K562 (cell line): ENCODE measurements around the gene SSR2. TPM values are rescaled to one million over a fixed set of nuclear protein-coding genes. Genes with fewer than 3 reads are reported as not detected.

Experiments used
- ARHGAP35 ChIP-seq: fragments of 450-650 bp; IDR thresholded peaks from 2 replicates; pipeline ENCODE4 v1.6.1; 2018; ENCODE audit not compliant: partially characterized antibody
- ARID3B ChIP-seq: fragments of 250-450 bp; sonication (Bioruptor Pico); IDR thresholded peaks from 2 replicates; pipeline ENCODE4 v1.4.0; 2020; ENCODE audit warnings: borderline replicate concordance
- CREB1 ChIP-seq, 2 experiments: sonication (generic) in 1 of 2; formaldehyde crosslinking in 1 of 2; IDR thresholded peaks; 2 replicates each; pipeline versions ENCODE4 v1.6.1 to v1.8.0; 2012 to 2022; ENCODE audit warnings: inconsistent platforms in 1 of 2, mild to moderate bottlenecking in 1 of 2, missing genetic modification reagents in 1 of 2, moderate library complexity in 1 of 2
- HNRNPH1 ChIP-seq: fragments of 200-400 bp; formaldehyde crosslinking; optimal IDR thresholded peaks from 2 replicates; pipeline ENCODE3; 2017; ENCODE audit warnings: low read depth, mild to moderate bottlenecking, low read length, moderate library complexity
- HSF4 ChIP-seq: fragments of 250-450 bp; sonication (Bioruptor Pico); IDR thresholded peaks from 2 replicates; pipeline ENCODE4 v2.1.2; 2022; ENCODE audit warnings: mild to moderate bottlenecking, moderate library complexity, borderline replicate concordance
- LARP7 ChIP-seq: fragments of 450-650 bp; IDR thresholded peaks from 2 replicates; pipeline ENCODE4 v1.6.1; 2016
- MECOM ChIP-seq: fragments of 250-450 bp; sonication (Bioruptor Pico); IDR thresholded peaks from 2 replicates; pipeline ENCODE4 v1.8.0; 2022; ENCODE audit warnings: inconsistent platforms
- PHF21A ChIP-seq: fragments of 450-650 bp; IDR thresholded peaks from 2 replicates; pipeline ENCODE4 v1.6.1; 2017; ENCODE audit warnings: low read depth, borderline replicate concordance
- POU5F1 ChIP-seq: fragments of 150-350 bp; IDR thresholded peaks from 2 replicates; pipeline ENCODE4 v1.6.1; 2014; ENCODE audit warnings: borderline replicate concordance, low read length, low read depth, mild to moderate bottlenecking; ENCODE audit not compliant: partially characterized antibody
- RERE ChIP-seq: sonication (generic); formaldehyde crosslinking; IDR thresholded peaks from 2 replicates; pipeline ENCODE4 v1.8.0; 2023; ENCODE audit warnings: missing genetic modification reagents, mild to moderate bottlenecking, borderline replicate concordance
- SAFB2 ChIP-seq: fragments of 200-400 bp; formaldehyde crosslinking; IDR thresholded peaks from 2 replicates; pipeline ENCODE4 v1.6.1; 2018; ENCODE audit warnings: borderline replicate concordance, low read length, low read depth, moderate library complexity; ENCODE audit not compliant: severe bottlenecking
- TRIM28 ChIP-seq: fragments of 450-650 bp; IDR thresholded peaks from 2 replicates; pipeline ENCODE4 v1.6.1; 2017
- ZEB2 ChIP-seq: fragments of 450-650 bp; IDR thresholded peaks from 2 replicates; pipeline ENCODE4 v1.6.1; 2016
- ZNF175 ChIP-seq: fragments of 200-800 bp; sonication (Bioruptor generic); IDR thresholded peaks from 2 replicates; pipeline ENCODE4 v1.6.1; 2016; ENCODE audit warnings: low read depth, mild to moderate bottlenecking, missing genetic modification characterization, missing compliant biosample characterization
- ZNF696 ChIP-seq: fragments of 250-450 bp; sonication (Bioruptor Pico); conservative IDR thresholded peaks from 2 replicates; pipeline ENCODE4 v1.4.0; 2020; ENCODE audit warnings: mild to moderate bottlenecking, moderate library complexity
- polyA plus RNA-seq, 8 experiments: library from polyadenylated mRNA; depleted of rRNA in 4 of 8; stranded (reverse) in 5 of 8; unstranded in 3 of 8; fragments of >200 nt; fragmentation: Nextera tagmentation in 2 of 8; fragmentation: Illumina TruSeq in 1 of 8; extraction: Ambion mirVana in 2 of 8; extraction: Trizol in 1 of 8; gene quantifications; 2 replicates each; pipeline versions ENCODE4 v1.2.1 to v1.2.3, GENCODE V29; 2011 to 2014; ENCODE audit warnings: inconsistent platforms in 1 of 8, missing spikeins in 1 of 8
- total RNA-seq, 7 experiments: library from RNA; depleted of rRNA in 6 of 7; stranded (reverse); fragments of >200 nt in 6 of 7; fragmentation: Illumina TruSeq in 2 of 7; extraction: Trizol in 2 of 7; gene quantifications; 2 replicates each; pipeline versions ENCODE4 v1.2.1 to v1.2.3, GENCODE V29; 2011 to 2021; ENCODE audit warnings: low replicate concordance in 1 of 7
- TF ChIP-seq, protein P1 (sequence below): fragments of 450-650 bp; IDR thresholded peaks from 2 replicates; pipeline ENCODE4 v1.6.1; 2016; ENCODE audit warnings: missing biosample characterization, missing genetic modification characterization
- TF ChIP-seq, protein P2 (sequence below): IDR thresholded peaks from 3 replicates; pipeline ENCODE4 v1.6.1; 2011; ENCODE audit warnings: borderline replicate concordance, mild to moderate bottlenecking; ENCODE audit not compliant: insufficient read length, insufficient read depth

SSR2 gene
- total and polyA plus RNA-seq, 9 of the 15 experiments (the other 6 are each of a cell fraction or from before 2014, with no cell fraction given), result 161 to 411 (median 240) TPM

GRCh38 chr1:155976913-155977689 is 43.6 kb downstream of the SSR2 start (continued):
- TF ChIP-seq ZEB2 (0 out of 2 replicates have a peak, but pooled peaks have one; percentile 63), SAFB2 (no peak), ARHGAP35 (peak; percentile 6), HNRNPH1 (no peak), MECOM (CRISPR knock-in tag) (no peak), TRIM28 (0 out of 2 replicates have a peak, but pooled peaks have one; percentile 13), POU5F1 (no peak), HSF4 (CRISPR knock-in tag) (no peak), ARID3B (CRISPR knock-in tag) (no peak), ZNF696 (CRISPR knock-in tag) (no peak), ZNF175 (CRISPR knock-in tag) (0 out of 2 replicates have a peak, but pooled peaks have one; percentile 22), PHF21A (no peak), RERE (CRISPR knock-in tag) (no peak), CREB1 (IDR thresholded peaks at IDR 0.05) (no peak), CREB1 (CRISPR knock-in tag; IDR thresholded peaks at IDR 0.05) (0 out of 2 replicates have a peak, but pooled peaks have one; percentile 26), LARP7 (peak; percentile 52; the same call in 1 of the 2 replicates)
- TF ChIP-seq, protein P1, sequence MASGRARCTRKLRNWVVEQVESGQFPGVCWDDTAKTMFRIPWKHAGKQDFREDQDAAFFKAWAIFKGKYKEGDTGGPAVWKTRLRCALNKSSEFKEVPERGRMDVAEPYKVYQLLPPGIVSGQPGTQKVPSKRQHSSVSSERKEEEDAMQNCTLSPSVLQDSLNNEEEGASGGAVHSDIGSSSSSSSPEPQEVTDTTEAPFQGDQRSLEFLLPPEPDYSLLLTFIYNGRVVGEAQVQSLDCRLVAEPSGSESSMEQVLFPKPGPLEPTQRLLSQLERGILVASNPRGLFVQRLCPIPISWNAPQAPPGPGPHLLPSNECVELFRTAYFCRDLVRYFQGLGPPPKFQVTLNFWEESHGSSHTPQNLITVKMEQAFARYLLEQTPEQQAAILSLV (tag), result no peak
- TF ChIP-seq, protein P2, sequence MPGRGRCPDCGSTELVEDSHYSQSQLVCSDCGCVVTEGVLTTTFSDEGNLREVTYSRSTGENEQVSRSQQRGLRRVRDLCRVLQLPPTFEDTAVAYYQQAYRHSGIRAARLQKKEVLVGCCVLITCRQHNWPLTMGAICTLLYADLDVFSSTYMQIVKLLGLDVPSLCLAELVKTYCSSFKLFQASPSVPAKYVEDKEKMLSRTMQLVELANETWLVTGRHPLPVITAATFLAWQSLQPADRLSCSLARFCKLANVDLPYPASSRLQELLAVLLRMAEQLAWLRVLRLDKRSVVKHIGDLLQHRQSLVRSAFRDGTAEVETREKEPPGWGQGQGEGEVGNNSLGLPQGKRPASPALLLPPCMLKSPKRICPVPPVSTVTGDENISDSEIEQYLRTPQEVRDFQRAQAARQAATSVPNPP, result no peak
